Measurements from ENCODE around the gene TMEM161A. TPM values are rescaled to one million over a fixed set of nuclear protein-coding genes. Genes with fewer than 3 reads are reported as not detected.
A peak's percentile ranks its signal among the peaks of the same experiment; 100 is the strongest.

TMEM161A gene
- total RNA-seq, 2 donors from 2014 or later, result 13.7 to 22.1 TPM

GRCh38 chr19:19119325-19120237, 18.7 kb downstream of the TMEM161A start:
- Histone ChIP-seq H3K27me3 (no peaks in the 10 kb centered on the region), H3K4me1 (no peaks in the 10 kb centered on the region), H3K9me3 (no peaks in the 10 kb centered on the region), H3K36me3 (replicated peaks in 1 of 2; ENCODE audit: insufficient read depth in 1 of 2, low read depth in 2 of 2) (peaks cover 0 to 3% of the 10 kb centered on the region in 2 donors), H3K27ac (no peak overlapping the region), H3K4me3 (no peak overlapping the region)
- intact Hi-C loops (cut with DNase I), result no loop called here
- WGBS, 2 donors, result 92 to 95% methylated on average over 32 to 37 of the region's 39 CpGs
- ATAC-seq, result no peak
- TF ChIP-seq CTCF (IDR thresholded peaks at IDR 0.05), result no peak
- no peak for TF ChIP-seq POLR2A (IDR thresholded peaks at IDR 0.05)
- DNase-seq, result no peak

- Histone ChIP-seq H3K9me3 (no peaks in the 10 kb centered on the region), H3K4me3 (no peak overlapping the region), H3K27ac (no peak overlapping the region), H3K4me1 (no peaks in the 10 kb centered on the region), H3K27me3 (no peaks in the 10 kb centered on the region), H3K36me3 (replicated peaks in 1 of 2; ENCODE audit: insufficient read depth in 1 of 2, low read depth in 2 of 2) (peaks cover 0 to 3% of the 10 kb centered on the region in 2 donors)
- intact Hi-C loops (cut with DNase I), result no loop called here
- WGBS, 2 donors, result 62 to 69% methylated on average over 2 to 9 of the region's 9 CpGs
- TF ChIP-seq CTCF (IDR thresholded peaks at IDR 0.05) (peak in 5 of 7 experiments; percentile 19 to 35 (median 25)), POLR2A (IDR thresholded peaks at IDR 0.05) (no peak)
- ATAC-seq (no peak), DNase-seq (peak in 3 of 4 donors; percentile 14 to 48 (median 44))
Measured at GRCh38 chr19:19115954-19116353, 22.3 kb downstream of the TMEM161A start.

GRCh38 chr19:19113040-19113626, 25.1 kb downstream of the TMEM161A start:
- H3K9me3 ChIP-seq, result no peaks in the 10 kb centered on the region
- no peaks in the 10 kb centered on the region for H3K27me3 ChIP-seq
- 55 to 75% methylated on average over 5 to 6 of the region's 7 CpGs for WGBS, 2 donors
- intact Hi-C loops (cut with DNase I), result no loop called here
- no peak overlapping the region for H3K27ac ChIP-seq
- H3K4me1 ChIP-seq, result no peaks in the 10 kb centered on the region
- TF ChIP-seq CTCF (IDR thresholded peaks at IDR 0.05) (no peak), POLR2A (IDR thresholded peaks at IDR 0.05) (no peak)
- DNase-seq (no peak), ATAC-seq (peak; percentile 8)
- no peak overlapping the region for H3K4me3 ChIP-seq
- H3K36me3 ChIP-seq (replicated peaks in 1 of 2; ENCODE audit: insufficient read depth in 1 of 2, low read depth in 2 of 2), result no peaks in the 10 kb centered on the region

- DNase-seq, result no peak
- 72 to 78% methylated on average over 9 of the region's 9 CpGs for WGBS, 2 donors
- H3K9me3 ChIP-seq, result no peaks in the 10 kb centered on the region
- H3K36me3 ChIP-seq (replicated peaks in 1 of 2; ENCODE audit: insufficient read depth in 1 of 2, low read depth in 2 of 2), result no peaks in the 10 kb centered on the region
- H3K27ac ChIP-seq, result no peak overlapping the region
- no peak overlapping the region for H3K4me3 ChIP-seq
- H3K4me1 ChIP-seq, result no peaks in the 10 kb centered on the region
- intact Hi-C loops (cut with DNase I), result no loop called here
- TF ChIP-seq POLR2A (IDR thresholded peaks at IDR 0.05), result no peak
- TF ChIP-seq CTCF (IDR thresholded peaks at IDR 0.05), result no peak
- H3K27me3 ChIP-seq, result no peaks in the 10 kb centered on the region
- no peak for ATAC-seq
Measured at GRCh38 chr19:19111967-19112580, 26.2 kb downstream of the TMEM161A start.
